ENCODE measurements around the gene LRRC59.

Gene LRRC59

DNA sequence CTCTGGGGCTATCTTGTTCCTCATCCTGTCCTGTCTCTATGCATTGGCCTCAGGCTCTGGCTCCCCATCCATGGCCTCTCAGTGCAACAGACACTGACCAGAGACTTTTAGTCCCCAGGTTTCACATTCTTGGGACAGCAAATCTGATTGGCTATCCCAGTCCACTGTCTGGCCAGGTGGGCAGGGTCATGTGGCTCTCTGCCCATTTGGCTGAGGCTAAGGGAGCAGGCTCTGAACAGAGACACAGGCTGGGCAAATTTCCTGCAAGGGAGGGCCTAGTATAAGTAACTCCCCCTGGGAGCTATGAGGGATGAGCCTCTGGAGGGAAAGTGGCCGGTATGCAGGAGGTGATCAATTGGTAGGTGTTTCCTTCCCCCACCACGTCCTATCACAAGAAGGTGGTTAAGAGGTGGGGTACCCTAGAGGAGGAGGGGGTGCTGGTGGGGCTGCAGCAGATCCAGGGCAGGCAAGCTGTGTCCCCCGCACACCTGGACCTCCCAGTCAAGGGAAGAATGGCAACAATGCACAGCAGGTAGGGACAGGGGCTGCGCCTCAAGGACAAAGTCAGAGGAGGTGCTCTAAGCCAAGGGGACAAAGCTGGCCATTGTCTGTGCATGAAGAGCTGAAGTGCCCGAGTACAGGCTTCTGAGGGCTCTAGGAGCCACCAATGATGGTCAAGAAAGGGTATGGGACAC, 38.2 kb downstream of the LRRC59 start:
- no peak overlapping the region for H3K4me3 ChIP-seq (ENCODE audit: low read depth, low read length)
- in situ Hi-C loops (cut with HindIII; ENCODE audit: low sequenced_read_pairs): no loop called here
- no peak for DNase-seq (ENCODE audit: low read depth)
- TF ChIP-seq, protein P1, sequence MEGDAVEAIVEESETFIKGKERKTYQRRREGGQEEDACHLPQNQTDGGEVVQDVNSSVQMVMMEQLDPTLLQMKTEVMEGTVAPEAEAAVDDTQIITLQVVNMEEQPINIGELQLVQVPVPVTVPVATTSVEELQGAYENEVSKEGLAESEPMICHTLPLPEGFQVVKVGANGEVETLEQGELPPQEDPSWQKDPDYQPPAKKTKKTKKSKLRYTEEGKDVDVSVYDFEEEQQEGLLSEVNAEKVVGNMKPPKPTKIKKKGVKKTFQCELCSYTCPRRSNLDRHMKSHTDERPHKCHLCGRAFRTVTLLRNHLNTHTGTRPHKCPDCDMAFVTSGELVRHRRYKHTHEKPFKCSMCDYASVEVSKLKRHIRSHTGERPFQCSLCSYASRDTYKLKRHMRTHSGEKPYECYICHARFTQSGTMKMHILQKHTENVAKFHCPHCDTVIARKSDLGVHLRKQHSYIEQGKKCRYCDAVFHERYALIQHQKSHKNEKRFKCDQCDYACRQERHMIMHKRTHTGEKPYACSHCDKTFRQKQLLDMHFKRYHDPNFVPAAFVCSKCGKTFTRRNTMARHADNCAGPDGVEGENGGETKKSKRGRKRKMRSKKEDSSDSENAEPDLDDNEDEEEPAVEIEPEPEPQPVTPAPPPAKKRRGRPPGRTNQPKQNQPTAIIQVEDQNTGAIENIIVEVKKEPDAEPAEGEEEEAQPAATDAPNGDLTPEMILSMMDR (IDR thresholded peaks at IDR 0.05; ENCODE audit: low read depth, low read length, missing control alignments): no peak

DNA sequence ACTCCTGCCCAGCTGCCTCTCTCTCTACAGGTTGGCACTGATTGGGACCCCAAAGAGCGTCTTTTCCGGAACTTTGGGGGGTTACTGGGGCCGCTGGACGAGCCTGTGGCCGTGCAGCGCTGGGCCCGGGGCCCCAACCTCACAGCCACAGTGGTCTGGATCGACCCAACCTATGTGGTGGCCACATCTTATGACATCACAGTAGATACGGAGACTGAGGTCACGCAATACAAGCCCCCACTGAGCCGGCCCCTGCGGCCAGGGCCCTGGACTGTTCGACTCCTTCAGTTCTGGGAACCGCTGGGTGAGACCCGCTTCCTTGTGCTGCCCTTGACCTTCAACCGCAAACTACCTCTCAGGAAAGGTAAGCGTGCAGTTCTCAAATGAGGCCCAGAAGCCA, 39.1 kb downstream of the LRRC59 start:
- no peak overlapping the region for H3K4me3 ChIP-seq (ENCODE audit: low read depth, low read length)
- TF ChIP-seq, protein P1 (IDR thresholded peaks at IDR 0.05; ENCODE audit: low read depth, low read length, missing control alignments): no peak
- DNase-seq (ENCODE audit: low read depth): no peak
- in situ Hi-C loops (cut with HindIII; ENCODE audit: low sequenced_read_pairs): no loop called here

DNA sequence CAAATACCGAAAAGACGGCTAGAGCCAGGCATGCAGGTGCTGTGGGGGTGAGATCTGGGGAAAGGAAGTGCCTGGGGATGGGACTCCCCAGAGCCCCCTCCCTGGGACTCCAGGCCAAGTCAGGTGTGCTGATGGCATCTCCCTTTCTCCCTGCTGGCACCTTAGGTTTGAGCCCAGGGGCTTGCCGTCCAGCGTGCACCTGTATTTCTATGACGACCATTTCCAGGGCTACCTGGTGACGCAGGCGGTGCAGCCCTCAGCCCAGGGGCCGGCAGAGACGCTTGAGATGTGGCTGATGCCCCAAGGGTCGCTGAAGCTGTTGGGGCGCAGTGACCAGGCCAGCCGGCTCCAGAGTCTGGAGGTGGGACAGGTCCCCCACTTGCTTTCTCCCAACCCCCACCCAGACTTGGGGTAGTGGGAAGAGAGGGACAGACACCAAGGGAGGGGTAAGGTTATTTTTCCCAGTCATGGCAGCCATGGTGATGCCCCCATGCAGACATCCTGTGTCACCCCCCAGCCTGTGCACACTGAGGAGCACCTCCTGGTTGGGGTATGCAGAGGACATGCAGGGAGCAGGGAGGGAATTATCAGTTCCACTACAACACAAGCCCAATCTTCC, 40.3 kb downstream of the LRRC59 start:
- in situ Hi-C loops (cut with HindIII; ENCODE audit: low sequenced_read_pairs): no loop called here
- TF ChIP-seq, protein P1 (IDR thresholded peaks at IDR 0.05; ENCODE audit: low read depth, low read length, missing control alignments): no peak
- DNase-seq (ENCODE audit: low read depth): no peak
- H3K4me3 ChIP-seq (ENCODE audit: low read depth, low read length): no peak overlapping the region

DNA sequence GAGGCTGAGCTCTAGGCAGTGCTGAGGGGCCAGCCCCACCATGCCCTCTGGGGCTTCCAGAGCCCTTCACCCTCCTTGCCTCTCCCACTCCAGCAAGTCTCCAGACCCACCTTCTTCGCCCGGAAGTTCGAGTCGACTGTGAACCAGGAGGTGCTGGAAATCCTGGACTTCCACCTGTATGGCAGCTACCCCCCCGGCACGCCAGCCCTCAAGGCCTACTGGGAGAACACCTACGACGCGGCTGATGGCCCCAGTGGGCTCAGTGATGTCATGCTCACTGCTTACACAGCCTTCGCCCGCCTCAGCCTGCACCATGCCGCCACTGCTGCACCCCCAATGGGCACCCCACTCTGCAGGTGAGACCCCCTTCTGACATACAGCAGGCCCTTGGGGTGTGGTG, 40.9 kb downstream of the LRRC59 start:
- TF ChIP-seq, protein P1 (IDR thresholded peaks at IDR 0.05; ENCODE audit: low read depth, low read length, missing control alignments): no peak
- H3K4me3 ChIP-seq (ENCODE audit: low read depth, low read length): no peak overlapping the region
- no peak for DNase-seq (ENCODE audit: low read depth)
- in situ Hi-C loops (cut with HindIII; ENCODE audit: low sequenced_read_pairs): no loop called here

DNA sequence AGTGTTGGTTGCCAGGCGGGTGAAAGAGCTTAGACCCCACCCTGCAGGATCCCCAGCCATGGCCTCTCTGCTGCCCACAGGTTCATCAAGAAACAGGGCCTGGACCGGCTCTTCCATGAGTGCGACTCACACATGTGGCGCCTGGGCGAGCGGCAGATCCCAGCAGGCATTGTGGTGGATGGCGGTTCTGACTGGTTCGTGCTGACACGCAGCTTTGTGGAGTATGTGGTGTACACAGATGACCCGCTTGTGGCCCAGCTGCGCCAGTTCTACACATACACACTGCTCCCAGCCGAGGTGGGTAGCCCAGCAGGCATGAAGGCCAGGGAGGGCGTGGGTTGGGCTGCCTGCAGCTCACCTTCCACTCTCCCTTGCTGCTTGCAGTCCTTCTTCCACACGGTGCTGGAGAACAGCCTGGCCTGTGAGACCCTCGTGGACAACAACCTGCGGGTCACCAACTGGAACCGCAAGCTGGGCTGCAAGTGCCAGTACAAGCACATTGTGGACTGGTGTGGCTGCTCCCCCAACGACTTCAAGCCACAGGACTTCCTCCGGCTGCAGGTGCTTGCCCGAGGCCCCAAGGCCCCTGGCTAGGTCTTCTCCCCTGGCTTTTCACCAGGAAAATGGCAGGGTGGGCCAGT, 41.5 kb downstream of the LRRC59 start:
- no peak overlapping the region for H3K4me3 ChIP-seq (ENCODE audit: low read depth, low read length)
- TF ChIP-seq, protein P1 (IDR thresholded peaks at IDR 0.05; ENCODE audit: low read depth, low read length, missing control alignments): no peak
- in situ Hi-C loops (cut with HindIII; ENCODE audit: low sequenced_read_pairs): no loop called here
- no peak for DNase-seq (ENCODE audit: low read depth)

DNA sequence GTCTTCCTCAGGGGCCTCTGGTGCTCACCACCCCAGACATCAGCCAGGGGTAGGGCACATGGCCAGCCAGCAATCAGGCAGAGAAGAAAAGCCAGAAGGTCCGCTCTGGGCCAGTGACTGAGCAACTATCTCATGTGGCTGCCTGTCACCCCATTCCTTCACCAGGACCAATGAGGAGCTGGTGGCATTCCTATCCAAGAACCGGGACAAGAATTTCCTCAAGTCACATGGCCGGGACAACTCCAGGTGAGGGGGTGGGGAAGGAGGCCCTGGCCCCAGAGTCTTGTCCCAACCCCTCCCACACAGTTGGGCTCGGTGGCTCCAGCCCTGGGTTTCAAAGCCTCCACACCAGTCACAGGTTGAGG, 42.0 kb downstream of the LRRC59 start:
- TF ChIP-seq, protein P1 (IDR thresholded peaks at IDR 0.05; ENCODE audit: low read depth, low read length, missing control alignments): no peak
- DNase-seq (ENCODE audit: low read depth): no peak
- in situ Hi-C loops (cut with HindIII; ENCODE audit: low sequenced_read_pairs): no loop called here
- H3K4me3 ChIP-seq (ENCODE audit: low read depth, low read length): no peak overlapping the region
